WTC11 (cell line): ENCODE data around the gene TRAPPC14. TPM values are rescaled to one million over a fixed set of nuclear protein-coding genes. Genes with fewer than 3 reads are reported as not detected.

ENCODE experiments used
- ATAC-seq: fragments of 200-7000 bp; cut with Tn5 transposase; 2 replicates; pipeline ENCODE4 v1.10.0; 2021; ENCODE audit warnings: mild to moderate bottlenecking, moderate library complexity
- CTCF ChIA-PET: fragments of 300-600 bp; sonication (Branson Sonifier 250); formaldehyde crosslinking; loops from one replicate; lab custom pipeline; 2021; ENCODE audit warnings: antibody characterized with exemption; lab: Charles Lee
- POLR2A ChIA-PET: fragments of 350-600 bp; sonication (Branson Sonifier 250); formaldehyde crosslinking; loops from one replicate; lab custom pipeline; 2021; ENCODE audit warnings: antibody characterized with exemption; lab: Charles Lee
- DNase-seq: peaks from one replicate; pipeline ENCODE4 v3.0.0; 2021; ENCODE audit warnings: low spot score
- H3K27ac Mint-ChIP-seq: 2 replicates; pipeline ENCODE4 v1.8.0; 2021; ENCODE audit warnings: mixed read lengths
- H3K27me3 Mint-ChIP-seq: 2 replicates; pipeline ENCODE4 v1.8.0; 2021; ENCODE audit warnings: low read depth, mild to moderate bottlenecking, moderate library complexity, mixed read lengths
- H3K36me3 Mint-ChIP-seq: 2 replicates; pipeline ENCODE4 v1.8.0; 2021; ENCODE audit warnings: mixed read lengths
- H3K4me1 Mint-ChIP-seq: 2 replicates; pipeline ENCODE4 v1.8.0; 2022; ENCODE audit warnings: mixed read lengths
- H3K4me3 Mint-ChIP-seq: 2 replicates; pipeline ENCODE4 v1.8.0; 2021; ENCODE audit warnings: mild to moderate bottlenecking, moderate library complexity, mixed read lengths
- H3K9me3 Mint-ChIP-seq: 2 replicates; pipeline ENCODE4 v1.8.0; 2021; ENCODE audit warnings: mixed read lengths
- ATF1 ChIP-seq: sonication (generic); formaldehyde crosslinking; IDR thresholded peaks from 2 replicates; pipeline ENCODE4 v1.8.1; 2023; ENCODE audit warnings: mild to moderate bottlenecking, moderate library complexity, missing genetic modification reagents
- ATF3 ChIP-seq: sonication (generic); formaldehyde crosslinking; conservative IDR thresholded peaks from 2 replicates; pipeline ENCODE4 v1.8.1; 2022; ENCODE audit warnings: mild to moderate bottlenecking, missing genetic modification reagents
- CBFB ChIP-seq: sonication (generic); formaldehyde crosslinking; IDR thresholded peaks from 2 replicates; pipeline ENCODE4 v1.8.1; 2022; ENCODE audit warnings: mild to moderate bottlenecking, low read depth, missing genetic modification reagents
- EMX1 ChIP-seq: fragments of 250-450 bp; sonication (Bioruptor Pico); IDR thresholded peaks from 2 replicates; pipeline ENCODE4 v1.8.0; 2021; ENCODE audit warnings: mild to moderate bottlenecking
- ERG ChIP-seq: fragments of 250-450 bp; sonication (Bioruptor Pico); IDR thresholded peaks from 2 replicates; pipeline ENCODE4 v1.8.0; 2021; ENCODE audit warnings: mild to moderate bottlenecking
- MYBL2 ChIP-seq: sonication (generic); formaldehyde crosslinking; IDR thresholded peaks from 2 replicates; pipeline ENCODE4 v1.8.1; 2023; ENCODE audit warnings: mild to moderate bottlenecking, moderate library complexity, missing genetic modification reagents
- RELA ChIP-seq: sonication (generic); formaldehyde crosslinking; IDR thresholded peaks from 2 replicates; pipeline ENCODE4 v1.8.1; 2022; ENCODE audit warnings: missing genetic modification reagents, mild to moderate bottlenecking, borderline replicate concordance
- SP1 ChIP-seq: sonication (generic); formaldehyde crosslinking; conservative IDR thresholded peaks from 2 replicates; pipeline ENCODE4 v1.8.1; 2022; ENCODE audit warnings: missing genetic modification reagents
- TCF7 ChIP-seq: sonication (generic); formaldehyde crosslinking; IDR thresholded peaks from 2 replicates; pipeline ENCODE4 v1.8.0; 2022; ENCODE audit warnings: mild to moderate bottlenecking, low read depth, missing genetic modification reagents, moderate library complexity
- TEAD1 ChIP-seq: sonication (generic); formaldehyde crosslinking; IDR thresholded peaks from 2 replicates; pipeline ENCODE4 v1.8.0; 2022; ENCODE audit warnings: mild to moderate bottlenecking, missing genetic modification reagents
- USF2 ChIP-seq: sonication (generic); formaldehyde crosslinking; IDR thresholded peaks from 2 replicates; pipeline ENCODE4 v1.8.1; 2023; ENCODE audit warnings: mild to moderate bottlenecking, missing genetic modification reagents, moderate library complexity
- ZNF232 ChIP-seq: sonication (generic); formaldehyde crosslinking; IDR thresholded peaks from 2 replicates; pipeline ENCODE4 v1.8.0; 2022; ENCODE audit warnings: mild to moderate bottlenecking, missing genetic modification reagents
- ZNF263 ChIP-seq: sonication (generic); formaldehyde crosslinking; IDR thresholded peaks from 2 replicates; pipeline ENCODE4 v1.8.1; 2022; ENCODE audit warnings: low read depth, mild to moderate bottlenecking, moderate library complexity, missing genetic modification reagents
- ZNF317 ChIP-seq: sonication (generic); formaldehyde crosslinking; IDR thresholded peaks from 2 replicates; pipeline ENCODE4 v1.8.1; 2023; ENCODE audit warnings: low read depth, mild to moderate bottlenecking, moderate library complexity, missing genetic modification reagents, borderline replicate concordance
- ZNF423 ChIP-seq: fragments of 250-450 bp; sonication (Bioruptor Pico); IDR thresholded peaks from 2 replicates; pipeline ENCODE4 v2.1.2; 2022; ENCODE audit warnings: mild to moderate bottlenecking, moderate library complexity
- ZNF671 ChIP-seq: fragments of 250-450 bp; sonication (Bioruptor Pico); IDR thresholded peaks from 2 replicates; pipeline ENCODE4 v1.8.0; 2021; ENCODE audit warnings: mild to moderate bottlenecking
- total RNA-seq: library from RNA; stranded (reverse); gene quantifications from 3 replicates; pipeline ENCODE4 v1.2.3, GENCODE V29; 2021
- TF ChIP-seq, protein P1 (sequence below): fragments of 250-450 bp; sonication (Bioruptor Pico); IDR thresholded peaks from 2 replicates; pipeline ENCODE4 v1.9.0; 2021; ENCODE audit warnings: mild to moderate bottlenecking, borderline replicate concordance
- TF ChIP-seq, protein P2 (sequence below): sonication (generic); formaldehyde crosslinking; IDR thresholded peaks from 2 replicates; pipeline ENCODE4 v1.8.1; 2023; ENCODE audit warnings: mild to moderate bottlenecking, missing genetic modification reagents
- TF ChIP-seq, protein P3 (sequence below): sonication (generic); formaldehyde crosslinking; IDR thresholded peaks from 2 replicates; pipeline ENCODE4 v1.8.0; 2023; ENCODE audit warnings: missing genetic modification reagents, mild to moderate bottlenecking, borderline replicate concordance
- TF ChIP-seq, protein P4 (sequence below): sonication (generic); formaldehyde crosslinking; IDR thresholded peaks from 2 replicates; pipeline ENCODE4 v1.8.1; 2022; ENCODE audit warnings: missing genetic modification reagents, borderline replicate concordance

TRAPPC14 gene
- total RNA-seq, 1 experiment from 2014 or later = 28.0 TPM

- TF ChIP-seq, protein P1, sequence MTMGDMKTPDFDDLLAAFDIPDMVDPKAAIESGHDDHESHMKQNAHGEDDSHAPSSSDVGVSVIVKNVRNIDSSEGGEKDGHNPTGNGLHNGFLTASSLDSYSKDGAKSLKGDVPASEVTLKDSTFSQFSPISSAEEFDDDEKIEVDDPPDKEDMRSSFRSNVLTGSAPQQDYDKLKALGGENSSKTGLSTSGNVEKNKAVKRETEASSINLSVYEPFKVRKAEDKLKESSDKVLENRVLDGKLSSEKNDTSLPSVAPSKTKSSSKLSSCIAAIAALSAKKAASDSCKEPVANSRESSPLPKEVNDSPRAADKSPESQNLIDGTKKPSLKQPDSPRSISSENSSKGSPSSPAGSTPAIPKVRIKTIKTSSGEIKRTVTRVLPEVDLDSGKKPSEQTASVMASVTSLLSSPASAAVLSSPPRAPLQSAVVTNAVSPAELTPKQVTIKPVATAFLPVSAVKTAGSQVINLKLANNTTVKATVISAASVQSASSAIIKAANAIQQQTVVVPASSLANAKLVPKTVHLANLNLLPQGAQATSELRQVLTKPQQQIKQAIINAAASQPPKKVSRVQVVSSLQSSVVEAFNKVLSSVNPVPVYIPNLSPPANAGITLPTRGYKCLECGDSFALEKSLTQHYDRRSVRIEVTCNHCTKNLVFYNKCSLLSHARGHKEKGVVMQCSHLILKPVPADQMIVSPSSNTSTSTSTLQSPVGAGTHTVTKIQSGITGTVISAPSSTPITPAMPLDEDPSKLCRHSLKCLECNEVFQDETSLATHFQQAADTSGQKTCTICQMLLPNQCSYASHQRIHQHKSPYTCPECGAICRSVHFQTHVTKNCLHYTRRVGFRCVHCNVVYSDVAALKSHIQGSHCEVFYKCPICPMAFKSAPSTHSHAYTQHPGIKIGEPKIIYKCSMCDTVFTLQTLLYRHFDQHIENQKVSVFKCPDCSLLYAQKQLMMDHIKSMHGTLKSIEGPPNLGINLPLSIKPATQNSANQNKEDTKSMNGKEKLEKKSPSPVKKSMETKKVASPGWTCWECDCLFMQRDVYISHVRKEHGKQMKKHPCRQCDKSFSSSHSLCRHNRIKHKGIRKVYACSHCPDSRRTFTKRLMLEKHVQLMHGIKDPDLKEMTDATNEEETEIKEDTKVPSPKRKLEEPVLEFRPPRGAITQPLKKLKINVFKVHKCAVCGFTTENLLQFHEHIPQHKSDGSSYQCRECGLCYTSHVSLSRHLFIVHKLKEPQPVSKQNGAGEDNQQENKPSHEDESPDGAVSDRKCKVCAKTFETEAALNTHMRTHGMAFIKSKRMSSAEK = no peak
- TF ChIP-seq MYBL2 (CRISPR knock-in tag) = no peak
- TF ChIP-seq ZNF317 (CRISPR knock-in tag) = no peak
- TF ChIP-seq ZNF263 (CRISPR knock-in tag) = no peak
- no peak for TF ChIP-seq TEAD1 (CRISPR knock-in tag)
- TF ChIP-seq ZNF232 = no peak
- TF ChIP-seq RELA (CRISPR knock-in tag) = no peak
- TF ChIP-seq, protein P2, sequence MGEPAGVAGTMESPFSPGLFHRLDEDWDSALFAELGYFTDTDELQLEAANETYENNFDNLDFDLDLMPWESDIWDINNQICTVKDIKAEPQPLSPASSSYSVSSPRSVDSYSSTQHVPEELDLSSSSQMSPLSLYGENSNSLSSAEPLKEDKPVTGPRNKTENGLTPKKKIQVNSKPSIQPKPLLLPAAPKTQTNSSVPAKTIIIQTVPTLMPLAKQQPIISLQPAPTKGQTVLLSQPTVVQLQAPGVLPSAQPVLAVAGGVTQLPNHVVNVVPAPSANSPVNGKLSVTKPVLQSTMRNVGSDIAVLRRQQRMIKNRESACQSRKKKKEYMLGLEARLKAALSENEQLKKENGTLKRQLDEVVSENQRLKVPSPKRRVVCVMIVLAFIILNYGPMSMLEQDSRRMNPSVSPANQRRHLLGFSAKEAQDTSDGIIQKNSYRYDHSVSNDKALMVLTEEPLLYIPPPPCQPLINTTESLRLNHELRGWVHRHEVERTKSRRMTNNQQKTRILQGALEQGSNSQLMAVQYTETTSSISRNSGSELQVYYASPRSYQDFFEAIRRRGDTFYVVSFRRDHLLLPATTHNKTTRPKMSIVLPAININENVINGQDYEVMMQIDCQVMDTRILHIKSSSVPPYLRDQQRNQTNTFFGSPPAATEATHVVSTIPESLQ (CRISPR knock-in tag) = no peak
- TF ChIP-seq, protein P3, sequence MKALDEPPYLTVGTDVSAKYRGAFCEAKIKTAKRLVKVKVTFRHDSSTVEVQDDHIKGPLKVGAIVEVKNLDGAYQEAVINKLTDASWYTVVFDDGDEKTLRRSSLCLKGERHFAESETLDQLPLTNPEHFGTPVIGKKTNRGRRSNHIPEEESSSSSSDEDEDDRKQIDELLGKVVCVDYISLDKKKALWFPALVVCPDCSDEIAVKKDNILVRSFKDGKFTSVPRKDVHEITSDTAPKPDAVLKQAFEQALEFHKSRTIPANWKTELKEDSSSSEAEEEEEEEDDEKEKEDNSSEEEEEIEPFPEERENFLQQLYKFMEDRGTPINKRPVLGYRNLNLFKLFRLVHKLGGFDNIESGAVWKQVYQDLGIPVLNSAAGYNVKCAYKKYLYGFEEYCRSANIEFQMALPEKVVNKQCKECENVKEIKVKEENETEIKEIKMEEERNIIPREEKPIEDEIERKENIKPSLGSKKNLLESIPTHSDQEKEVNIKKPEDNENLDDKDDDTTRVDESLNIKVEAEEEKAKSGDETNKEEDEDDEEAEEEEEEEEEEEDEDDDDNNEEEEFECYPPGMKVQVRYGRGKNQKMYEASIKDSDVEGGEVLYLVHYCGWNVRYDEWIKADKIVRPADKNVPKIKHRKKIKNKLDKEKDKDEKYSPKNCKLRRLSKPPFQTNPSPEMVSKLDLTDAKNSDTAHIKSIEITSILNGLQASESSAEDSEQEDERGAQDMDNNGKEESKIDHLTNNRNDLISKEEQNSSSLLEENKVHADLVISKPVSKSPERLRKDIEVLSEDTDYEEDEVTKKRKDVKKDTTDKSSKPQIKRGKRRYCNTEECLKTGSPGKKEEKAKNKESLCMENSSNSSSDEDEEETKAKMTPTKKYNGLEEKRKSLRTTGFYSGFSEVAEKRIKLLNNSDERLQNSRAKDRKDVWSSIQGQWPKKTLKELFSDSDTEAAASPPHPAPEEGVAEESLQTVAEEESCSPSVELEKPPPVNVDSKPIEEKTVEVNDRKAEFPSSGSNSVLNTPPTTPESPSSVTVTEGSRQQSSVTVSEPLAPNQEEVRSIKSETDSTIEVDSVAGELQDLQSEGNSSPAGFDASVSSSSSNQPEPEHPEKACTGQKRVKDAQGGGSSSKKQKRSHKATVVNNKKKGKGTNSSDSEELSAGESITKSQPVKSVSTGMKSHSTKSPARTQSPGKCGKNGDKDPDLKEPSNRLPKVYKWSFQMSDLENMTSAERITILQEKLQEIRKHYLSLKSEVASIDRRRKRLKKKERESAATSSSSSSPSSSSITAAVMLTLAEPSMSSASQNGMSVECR = no peak
- no peak for TF ChIP-seq TCF7 (CRISPR knock-in tag)
- TF ChIP-seq CBFB (CRISPR knock-in tag) = no peak
- TF ChIP-seq ERG (CRISPR knock-in tag) = no peak
- TF ChIP-seq SP1 (CRISPR knock-in tag) = no peak
- no peak for TF ChIP-seq ZNF423
Measured at GRCh38 chr7:100160067-100160466, 1.5 kb upstream of the TRAPPC14 start (continued).

GRCh38 chr7:100159099-100159623 is 638 bp upstream of the TRAPPC14 start:
- H3K36me3 Mint-ChIP-seq = peaks cover 12% of the 10 kb centered on the region
- H3K27me3 Mint-ChIP-seq = no peaks in the 10 kb centered on the region
- peak; percentile 39 for DNase-seq
- H3K4me1 Mint-ChIP-seq = peaks cover 32% of the 10 kb centered on the region
- ChIA-PET CTCF (interaction anchor here (1.0 to 2.5 kb wide), 5 partner anchors 10 to 58 kb away, joined by 4 to 14 read pairs (median 4); partner anchors contain the start of gene GAL3ST4), POLR2A (interaction anchor here (0.6 to 1.3 kb wide), 2 partner anchors 9 to 10 kb away, joined by 3 to 5 read pairs; partner anchors contain the start of genes GAL3ST4 and LAMTOR4)
- H3K27ac Mint-ChIP-seq = peak overlapping the region; percentile 54
- ATAC-seq = no peak
- peak overlapping the region; percentile 75 for H3K4me3 Mint-ChIP-seq
- no peaks in the 10 kb centered on the region for H3K9me3 Mint-ChIP-seq
- TF ChIP-seq ZNF671 (CRISPR knock-in tag) (no peak), ATF3 (CRISPR knock-in tag) (no peak), ATF1 (CRISPR knock-in tag) (no peak), RELA (CRISPR knock-in tag) (no peak), USF2 (CRISPR knock-in tag) (no peak), EMX1 (CRISPR knock-in tag) (no peak)
- TF ChIP-seq, protein P4, sequence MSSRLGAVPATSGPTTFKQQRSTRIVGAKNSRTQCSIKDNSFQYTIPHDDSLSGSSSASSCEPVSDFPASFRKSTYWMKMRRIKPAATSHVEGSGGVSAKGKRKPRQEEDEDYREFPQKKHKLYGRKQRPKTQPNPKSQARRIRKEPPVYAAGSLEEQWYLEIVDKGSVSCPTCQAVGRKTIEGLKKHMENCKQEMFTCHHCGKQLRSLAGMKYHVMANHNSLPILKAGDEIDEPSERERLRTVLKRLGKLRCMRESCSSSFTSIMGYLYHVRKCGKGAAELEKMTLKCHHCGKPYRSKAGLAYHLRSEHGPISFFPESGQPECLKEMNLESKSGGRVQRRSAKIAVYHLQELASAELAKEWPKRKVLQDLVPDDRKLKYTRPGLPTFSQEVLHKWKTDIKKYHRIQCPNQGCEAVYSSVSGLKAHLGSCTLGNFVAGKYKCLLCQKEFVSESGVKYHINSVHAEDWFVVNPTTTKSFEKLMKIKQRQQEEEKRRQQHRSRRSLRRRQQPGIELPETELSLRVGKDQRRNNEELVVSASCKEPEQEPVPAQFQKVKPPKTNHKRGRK = no peak
